AG04449 (cell line): ENCODE measurements around the gene DEPP1.

ENCODE experiments used
- CTCF ChIA-PET: fragments of 350-600 bp; formaldehyde crosslinking; extraction: SDS; loops from one replicate; lab custom pipeline; 2021; ENCODE audit warnings: antibody characterized with exemption; lab: Yijun Ruan, JAX
- POLR2A ChIA-PET: fragments of 400-600, 350-600 bp; formaldehyde crosslinking; extraction: SDS; loops from one replicate; lab custom pipeline; 2020; ENCODE audit warnings: antibody characterized with exemption, inconsistent platforms; lab: Yijun Ruan, JAX
- DNase-seq: peaks from one replicate; pipeline ENCODE4 v3.0.0-alpha.2; 2010; ENCODE audit warnings: low read depth, low spot score
- H3K4me3 ChIP-seq: 2 replicates; pipeline ENCODE4 v1.5.1; 2011; ENCODE audit warnings: low read depth, mild to moderate bottlenecking, control low read depth, low read length
- TF ChIP-seq, protein P1 (sequence below): IDR thresholded peaks from one replicate; pipeline ENCODE4 v1.5.1; 2011; ENCODE audit warnings: mild to moderate bottlenecking, moderate library complexity, low read length, control low read depth, inconsistent platforms; ENCODE audit not compliant: insufficient read depth; ENCODE audit errors: missing control alignments

The DEPP1 gene

DNA sequence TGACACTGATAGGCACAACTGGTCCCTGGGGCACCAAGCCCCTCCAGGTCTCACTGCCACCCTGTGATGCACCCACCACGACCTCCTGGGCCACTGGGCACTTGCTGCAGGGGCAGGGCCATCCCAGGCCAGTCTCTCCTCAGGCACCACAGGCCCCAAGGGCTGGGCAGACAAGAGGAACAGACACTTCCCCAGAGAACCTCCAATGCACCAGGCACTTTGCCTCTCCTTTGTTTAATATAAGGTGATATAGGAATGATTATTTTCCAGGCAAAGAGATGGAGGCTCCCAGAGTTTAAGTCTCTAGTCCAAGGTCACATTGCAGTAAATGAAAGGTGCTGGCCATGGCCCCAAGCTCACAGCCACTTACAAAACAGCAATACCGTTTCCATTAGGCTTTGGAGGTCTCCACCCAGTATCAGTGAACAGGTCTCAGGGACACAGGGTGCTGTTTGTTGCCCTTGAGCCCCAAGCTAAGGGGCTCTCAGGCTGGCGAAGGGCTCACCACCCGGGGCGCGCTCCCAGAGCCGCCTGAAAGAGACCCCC, 4.5 kb downstream of the DEPP1 start:
- ChIA-PET POLR2A (no interaction called here), CTCF (interaction anchor here (1.0 to 2.6 kb wide), 4 partner anchors 9 to 41 kb away, joined by 8 to 18 read pairs (median 13); no protein-coding TSS in a partner anchor)
- no peak for DNase-seq
- H3K4me3 ChIP-seq, result peak overlapping the region; percentile 49
- TF ChIP-seq, protein P1, sequence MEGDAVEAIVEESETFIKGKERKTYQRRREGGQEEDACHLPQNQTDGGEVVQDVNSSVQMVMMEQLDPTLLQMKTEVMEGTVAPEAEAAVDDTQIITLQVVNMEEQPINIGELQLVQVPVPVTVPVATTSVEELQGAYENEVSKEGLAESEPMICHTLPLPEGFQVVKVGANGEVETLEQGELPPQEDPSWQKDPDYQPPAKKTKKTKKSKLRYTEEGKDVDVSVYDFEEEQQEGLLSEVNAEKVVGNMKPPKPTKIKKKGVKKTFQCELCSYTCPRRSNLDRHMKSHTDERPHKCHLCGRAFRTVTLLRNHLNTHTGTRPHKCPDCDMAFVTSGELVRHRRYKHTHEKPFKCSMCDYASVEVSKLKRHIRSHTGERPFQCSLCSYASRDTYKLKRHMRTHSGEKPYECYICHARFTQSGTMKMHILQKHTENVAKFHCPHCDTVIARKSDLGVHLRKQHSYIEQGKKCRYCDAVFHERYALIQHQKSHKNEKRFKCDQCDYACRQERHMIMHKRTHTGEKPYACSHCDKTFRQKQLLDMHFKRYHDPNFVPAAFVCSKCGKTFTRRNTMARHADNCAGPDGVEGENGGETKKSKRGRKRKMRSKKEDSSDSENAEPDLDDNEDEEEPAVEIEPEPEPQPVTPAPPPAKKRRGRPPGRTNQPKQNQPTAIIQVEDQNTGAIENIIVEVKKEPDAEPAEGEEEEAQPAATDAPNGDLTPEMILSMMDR, result no peak

DNA sequence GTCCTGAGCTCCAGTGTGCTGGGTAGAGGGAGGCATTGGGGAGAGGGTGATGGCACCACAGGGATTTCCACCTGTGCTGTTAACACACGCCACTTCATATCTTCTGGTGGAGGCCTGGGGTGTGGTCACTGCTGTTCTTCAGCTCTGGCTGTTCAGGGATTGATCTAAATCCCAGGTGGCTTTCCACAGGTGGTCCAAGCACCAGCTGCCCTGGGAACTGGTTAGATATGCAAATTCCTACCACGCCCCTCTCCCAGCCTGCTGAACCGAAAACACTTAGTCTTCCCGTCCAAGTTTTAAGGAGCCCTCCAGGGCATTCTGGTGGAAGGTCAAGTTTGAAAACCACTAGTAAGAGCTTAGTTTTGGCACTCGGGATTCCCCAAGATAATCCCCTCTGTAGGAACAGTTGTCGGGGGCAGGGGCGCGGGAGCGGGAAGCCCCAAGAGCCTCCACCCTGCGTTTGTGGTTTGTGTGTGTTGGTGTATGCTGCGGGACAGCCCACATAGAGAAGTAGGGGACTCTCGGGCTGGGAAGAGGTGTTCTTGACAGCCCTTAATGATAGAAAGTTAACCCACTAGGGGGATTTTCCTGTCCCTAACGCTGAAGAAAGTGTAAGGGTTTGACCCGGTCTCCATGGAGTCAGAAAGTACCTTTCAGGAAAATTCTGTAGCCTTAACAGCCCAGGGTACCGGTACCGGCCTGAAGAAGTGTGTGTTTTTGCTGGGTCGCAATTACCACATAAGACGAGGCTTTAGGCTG, 5.1 kb downstream of the DEPP1 start:
- H3K4me3 ChIP-seq, result no peak overlapping the region
- ChIA-PET CTCF (interaction anchor here (1.0 to 2.6 kb wide), 4 partner anchors 8 to 40 kb away, joined by 8 to 18 read pairs (median 13); no protein-coding TSS in a partner anchor), POLR2A (no interaction called here)
- no peak for DNase-seq
- TF ChIP-seq, protein P1, result no peak

DNA sequence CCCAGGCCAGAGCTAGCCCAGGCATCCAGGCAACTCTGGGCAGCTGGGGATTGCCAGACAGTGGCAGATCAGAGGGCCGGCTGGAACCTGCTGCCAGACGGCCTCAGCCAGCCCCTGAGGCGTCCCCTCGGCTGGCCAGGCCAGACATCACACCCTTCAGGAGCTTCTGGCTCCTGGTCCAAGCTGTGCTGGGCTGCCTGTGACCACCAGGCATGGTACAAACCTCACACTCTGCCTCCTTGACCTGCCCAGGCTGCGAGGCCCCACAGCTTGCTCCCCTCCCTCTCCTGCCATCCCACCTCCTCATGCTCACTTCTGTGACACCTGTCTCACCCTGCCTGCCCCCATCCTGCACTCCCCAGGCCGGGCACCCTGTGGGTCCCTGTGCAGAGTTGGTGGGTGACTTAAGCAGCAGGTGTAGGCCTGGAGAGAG, 5.7 kb downstream of the DEPP1 start:
- DNase-seq, result no peak
- H3K4me3 ChIP-seq, result no peak overlapping the region
- ChIA-PET POLR2A (interaction anchor here (0.8 kb wide), 1 partner anchor 8 kb away, joined by 3 read pairs; no protein-coding TSS in a partner anchor), CTCF (interaction anchor here (1.9 to 2.6 kb wide), 3 partner anchors 11 to 39 kb away, joined by 8 to 18 read pairs (median 18); no protein-coding TSS in a partner anchor)
- TF ChIP-seq, protein P1, result no peak

DNA sequence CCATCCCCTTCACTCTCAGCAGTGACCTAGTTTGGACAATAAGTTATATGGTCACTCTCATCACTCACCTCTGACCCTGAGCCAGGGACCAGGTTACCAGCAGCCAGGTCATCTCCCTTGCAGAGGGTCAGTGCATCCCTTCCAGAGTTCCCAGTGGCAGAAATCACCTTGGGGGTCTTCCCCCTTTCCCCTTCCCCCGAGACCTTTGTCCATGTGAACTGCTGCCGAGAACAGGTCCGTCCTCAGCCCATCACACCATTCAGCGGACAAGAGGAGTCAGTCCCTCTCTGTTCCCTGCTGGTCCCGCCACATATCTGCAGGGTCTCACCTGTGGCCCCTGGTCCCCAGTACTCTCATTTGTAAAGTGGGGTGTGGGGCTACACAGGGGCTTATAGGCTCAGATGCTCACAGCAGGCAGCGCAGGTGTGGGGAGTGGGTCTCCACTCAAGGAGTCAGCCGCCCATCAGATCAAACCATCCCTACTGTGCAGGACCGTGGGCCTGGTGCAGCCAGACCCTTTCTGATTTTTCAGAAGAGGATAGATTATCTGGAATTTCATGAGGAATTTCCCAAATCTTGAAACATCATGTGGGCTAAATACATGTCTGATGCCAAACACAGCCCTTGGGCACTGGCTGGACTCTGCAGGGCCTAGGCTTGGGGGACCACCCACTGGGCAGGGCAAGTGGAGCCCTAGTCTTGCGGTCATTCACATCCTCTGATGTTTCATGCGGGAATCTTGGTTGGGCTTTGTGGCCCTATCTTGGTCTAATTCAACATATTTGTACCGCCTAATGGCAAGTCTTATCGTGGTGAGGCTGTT, 6.5 kb downstream of the DEPP1 start:
- DNase-seq, result no peak
- ChIA-PET POLR2A (interaction anchor here (0.8 kb wide), 1 partner anchor 9 kb away, joined by 3 read pairs; no protein-coding TSS in a partner anchor), CTCF (interaction anchor here (2.6 kb wide), 1 partner anchor 39 kb away, joined by 18 read pairs; no protein-coding TSS in a partner anchor)
- TF ChIP-seq, protein P1, result no peak
- no peak overlapping the region for H3K4me3 ChIP-seq

DNA sequence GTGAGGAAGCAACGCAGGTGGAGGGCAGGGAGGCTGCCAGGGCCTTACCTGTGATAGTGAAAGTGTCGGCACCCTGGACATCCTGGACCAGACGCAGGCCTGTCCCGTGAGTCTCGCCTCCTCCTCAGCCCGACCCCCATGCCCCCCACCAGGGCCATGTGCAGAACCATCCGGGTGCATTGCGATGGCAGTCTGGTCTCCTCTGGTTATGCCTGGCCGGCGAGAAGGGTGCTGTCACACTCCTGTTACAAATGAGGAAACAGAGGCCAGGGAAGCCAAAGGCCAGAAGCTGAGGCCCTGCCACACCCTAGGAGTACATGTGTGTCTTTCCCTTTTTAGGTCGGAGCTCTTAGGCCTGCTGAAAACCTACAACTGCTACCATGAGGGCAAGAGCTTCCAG, 7.2 kb downstream of the DEPP1 start:
- no peak overlapping the region for H3K4me3 ChIP-seq
- ChIA-PET CTCF (no interaction called here), POLR2A (no interaction called here)
- TF ChIP-seq, protein P1, result no peak
- no peak for DNase-seq
